ENCODE results near the gene SLC35D1.

DNA sequence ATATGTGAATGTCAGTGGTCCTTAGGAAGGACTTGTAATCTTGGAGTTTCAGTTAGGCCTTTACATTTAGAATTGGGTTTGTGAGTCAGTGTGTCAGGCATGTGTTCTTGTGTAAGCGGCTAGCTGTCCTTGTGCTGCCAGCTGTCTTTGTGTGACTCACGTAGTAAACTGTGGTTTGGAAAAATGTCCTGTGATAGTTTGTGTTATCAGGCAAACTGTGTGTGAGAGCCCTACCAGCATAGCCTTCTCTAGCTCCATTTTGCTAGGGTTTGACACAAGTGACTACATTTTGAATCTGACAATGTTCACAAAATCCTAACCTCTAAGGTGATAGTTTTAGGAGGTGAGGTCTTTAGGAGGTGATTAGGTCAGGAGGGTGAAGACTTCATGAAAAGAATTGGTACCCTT lies 6.9 kb upstream of the SLC35D1 start:
- no peak for TF ChIP-seq ARNTL (CRISPR knock-in tag; IDR thresholded peaks at IDR 0.05; ENCODE audit: borderline replicate concordance, low read depth)
- no peak for TF ChIP-seq ZNF8 (CRISPR knock-in tag; IDR thresholded peaks at IDR 0.05)
- peak; percentile 91 for TF ChIP-seq CSDC2 (CRISPR knock-in tag; IDR thresholded peaks at IDR 0.05)
- TF ChIP-seq, protein P1, sequence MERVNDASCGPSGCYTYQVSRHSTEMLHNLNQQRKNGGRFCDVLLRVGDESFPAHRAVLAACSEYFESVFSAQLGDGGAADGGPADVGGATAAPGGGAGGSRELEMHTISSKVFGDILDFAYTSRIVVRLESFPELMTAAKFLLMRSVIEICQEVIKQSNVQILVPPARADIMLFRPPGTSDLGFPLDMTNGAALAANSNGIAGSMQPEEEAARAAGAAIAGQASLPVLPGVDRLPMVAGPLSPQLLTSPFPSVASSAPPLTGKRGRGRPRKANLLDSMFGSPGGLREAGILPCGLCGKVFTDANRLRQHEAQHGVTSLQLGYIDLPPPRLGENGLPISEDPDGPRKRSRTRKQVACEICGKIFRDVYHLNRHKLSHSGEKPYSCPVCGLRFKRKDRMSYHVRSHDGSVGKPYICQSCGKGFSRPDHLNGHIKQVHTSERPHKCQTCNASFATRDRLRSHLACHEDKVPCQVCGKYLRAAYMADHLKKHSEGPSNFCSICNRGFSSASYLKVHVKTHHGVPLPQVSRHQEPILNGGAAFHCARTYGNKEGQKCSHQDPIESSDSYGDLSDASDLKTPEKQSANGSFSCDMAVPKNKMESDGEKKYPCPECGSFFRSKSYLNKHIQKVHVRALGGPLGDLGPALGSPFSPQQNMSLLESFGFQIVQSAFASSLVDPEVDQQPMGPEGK (CRISPR knock-in tag; IDR thresholded peaks at IDR 0.05; ENCODE audit: borderline replicate concordance): no peak
- no peak for TF ChIP-seq ESRRG (CRISPR knock-in tag; IDR thresholded peaks at IDR 0.05)
- no peak for TF ChIP-seq ZNF70 (CRISPR knock-in tag; IDR thresholded peaks at IDR 0.05)

Measured in SK-N-SH treated with all-trans-retinoic acid at 6 μM for 48 hours (cell line).